Kidney (tissue), 14 donors: ENCODE results near the gene RPS4Y1. TPM values are rescaled to one million over a fixed set of nuclear protein-coding genes. Genes with fewer than 3 reads are reported as not detected.

Experiments
- DNase-seq, 5 donors: peaks; one replicate each; pipeline ENCODE4 v3.0.0-alpha.2; 2013 to 2020
- FAIRE-seq: peaks from 2 replicates; lab custom pipeline; 2012; peaks lifted over from hg19 to GRCh38; lab: Jason Lieb, UNC
- H3K27ac ChIP-seq, 2 donors: one replicate each; pipeline ENCODE4 v1.7.0; 2013; ENCODE audit warnings: low read depth in 2 of 2, low read length in 2 of 2, inconsistent platforms in 1 of 2
- H3K27me3 ChIP-seq: one replicate; pipeline ENCODE4 v1.7.1; 2013; ENCODE audit warnings: low read length, inconsistent platforms; ENCODE audit not compliant: control insufficient read depth, insufficient read depth
- H3K36me3 ChIP-seq, 3 donors: one replicate each; pipeline versions ENCODE4 v1.7.0 to v1.7.1; 2013; ENCODE audit warnings: low read length in 3 of 3, control low read depth in 1 of 3, inconsistent platforms in 1 of 3; ENCODE audit not compliant: insufficient read depth in 3 of 3, control insufficient read depth in 2 of 3
- H3K4me1 ChIP-seq, 3 donors: one replicate each; pipeline versions ENCODE4 v1.7.0 to v1.7.1; 2013; ENCODE audit warnings: low read length in 3 of 3, inconsistent platforms in 1 of 3, low read depth in 1 of 3; ENCODE audit not compliant: control insufficient read depth in 2 of 3, insufficient read depth in 2 of 3
- H3K4me3 ChIP-seq, 3 donors: one replicate each; pipeline versions ENCODE4 v1.7.0 to v1.8.1; 2013; ENCODE audit warnings: low read length in 3 of 3, control low read depth in 1 of 3, inconsistent platforms in 1 of 3
- H3K9ac ChIP-seq, 3 donors: one replicate each; pipeline versions ENCODE4 v1.7.0 to v1.7.1; 2013; ENCODE audit warnings: low read length in 3 of 3, control low read depth in 1 of 3, inconsistent platforms in 1 of 3
- H3K9me3 ChIP-seq, 3 donors: one replicate each; pipeline versions ENCODE4 v1.7.0 to v1.7.1; 2013; ENCODE audit warnings: low read length in 3 of 3, control low read depth in 1 of 3, inconsistent platforms in 1 of 3; ENCODE audit not compliant: control insufficient read depth in 2 of 3, insufficient read depth in 1 of 3
- CTCF ChIP-seq: IDR thresholded peaks from 3 replicates; pipeline ENCODE4 v1.5.1; 2012; ENCODE audit warnings: mild to moderate bottlenecking, moderate library complexity, borderline replicate concordance; ENCODE audit not compliant: insufficient read depth; ENCODE audit errors: extremely low read depth
- intact Hi-C: fragments of 100-400 bp; cut with DNase I; formaldehyde crosslinking; loops from one replicate; pipeline ENCODE4 v1.11.1; 2022
- polyA plus RNA-seq: library from polyadenylated mRNA; stranded (reverse); fragments of 350-450 nt; fragmentation: Illumina TruSeq; extraction: RNeasy Lipid Tissue Mini Kit (QIAGEN cat#74804); gene quantifications from one replicate; pipeline ENCODE4 v1.2.3, GENCODE V29; 2014; ENCODE audit warnings: low read depth, low replicate concordance; ENCODE audit not compliant: insufficient read depth
- total RNA-seq: library from RNA; stranded (reverse); fragmentation: NEBNext Ultra II Directional; extraction: Animal tissue kit (Norgen Biotek cat#: 25700); gene quantifications from one replicate; pipeline ENCODE4 v1.2.1, GENCODE V29; 2021
- donor health status: control.
- donor health status: control.
- donor health status: control.
- donor health status: control.
- donor health status: control.
- donor health status: DM: yes; HTN: yes; CAD: no.
- donor health status: Normal renal cell carcinoma (clear cell type).

RPS4Y1 gene
- total and polyA plus RNA-seq, 2 donors from 2014 or later = 602 TPM; not detected in 1

DNA sequence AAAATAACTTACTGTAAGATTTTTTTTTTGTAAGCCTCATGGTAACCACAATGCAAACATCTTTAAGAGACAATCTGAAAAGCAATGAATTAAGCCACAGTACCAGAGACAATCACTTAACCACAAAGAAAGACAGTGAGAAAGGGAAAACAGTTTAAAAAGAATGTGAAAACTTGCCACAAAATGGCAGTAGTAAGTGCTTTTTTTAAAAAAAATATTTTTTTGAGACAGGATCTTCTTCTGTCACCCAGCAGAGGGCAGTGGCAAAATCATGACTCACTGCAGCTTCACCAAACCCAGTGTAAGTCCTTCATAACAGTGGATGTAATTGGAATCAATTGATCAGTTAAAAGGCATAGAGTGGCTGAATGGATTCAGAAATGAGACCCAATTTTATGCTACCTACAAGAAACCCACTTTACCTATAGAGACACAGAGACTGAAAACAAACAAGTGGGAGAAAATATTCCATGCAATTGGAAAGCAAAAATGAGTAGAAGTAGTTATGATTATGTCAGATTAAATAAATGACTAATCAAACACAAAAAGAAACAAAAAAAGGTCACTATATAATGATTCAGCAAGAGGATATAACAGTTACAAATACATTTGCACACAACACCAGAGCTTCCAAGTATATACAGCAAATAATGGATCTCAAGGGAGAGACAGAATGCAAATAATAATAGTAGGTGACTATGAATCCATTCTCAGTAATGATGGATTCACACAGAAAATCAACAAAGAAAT lies 71.8 kb downstream of the RPS4Y1 start:
- Histone ChIP-seq H3K4me3 (no peak overlapping the region), H3K27me3 (no peaks in the 10 kb centered on the region), H3K36me3 (no peaks in the 10 kb centered on the region), H3K9ac (no peak overlapping the region), H3K9me3 (no peaks in the 10 kb centered on the region), H3K27ac (no peak overlapping the region), H3K4me1 (no peaks in the 10 kb centered on the region)
- DNase-seq = no peak
- FAIRE-seq = no peak
- TF ChIP-seq CTCF = no peak
- intact Hi-C loops = no loop called here

Other genes starting within 250 kb of the RPS4Y1 start
- not detected for gene SRY, start 53.9 kb upstream of the RPS4Y1 start, total RNA-seq
- gene SRY, start 53.9 kb upstream of the RPS4Y1 start, polyA plus RNA-seq = not detected
- gene ZFY, start 93.8 kb downstream of the RPS4Y1 start, total RNA-seq = not detected
- 2.1 TPM for gene ZFY, start 93.8 kb downstream of the RPS4Y1 start, polyA plus RNA-seq